Lung (tissue), 12 donors: ENCODE measurements around the gene CHST13. TPM values are rescaled to one million over a fixed set of nuclear protein-coding genes. Genes with fewer than 3 reads are reported as not detected.

Experiments
- ATAC-seq: fragments of 200-7000 bp; cut with Tn5 transposase; one replicate; pipeline ENCODE4 v1.9.1; 2020; ENCODE audit warnings: moderate number of reproducible peaks; ENCODE audit not compliant: insufficient read depth, low FRiP score
- DNase-seq, 3 donors: peaks; one replicate each; pipeline ENCODE4 v3.0.0-alpha.2; 2013 to 2017
- H3K27ac ChIP-seq, 2 donors: one replicate each; pipeline ENCODE4 v1.5.1; 2013; ENCODE audit warnings: mild to moderate bottlenecking in 2 of 2, moderate library complexity in 2 of 2, control low read depth in 1 of 2, inconsistent platforms in 1 of 2, low read depth in 1 of 2, low read length in 1 of 2
- H3K27me3 ChIP-seq, 3 donors: one replicate each; pipeline ENCODE4 v1.5.1; 2013; ENCODE audit warnings: low read length in 2 of 3; ENCODE audit not compliant: control insufficient read depth in 3 of 3, insufficient read depth in 3 of 3
- H3K36me3 ChIP-seq, 4 donors: one replicate each; pipeline ENCODE4 v1.5.1; 2013; ENCODE audit warnings: low read length in 4 of 4, mild to moderate bottlenecking in 1 of 4, moderate library complexity in 1 of 4; ENCODE audit not compliant: control insufficient read depth in 4 of 4, insufficient read depth in 4 of 4
- H3K4me1 ChIP-seq, 5 donors: one replicate each; pipeline ENCODE4 v1.5.1; 2013; ENCODE audit warnings: low read length in 5 of 5, mild to moderate bottlenecking in 2 of 5, moderate library complexity in 1 of 5; ENCODE audit not compliant: control insufficient read depth in 5 of 5, insufficient read depth in 5 of 5
- H3K4me3 ChIP-seq: one replicate; pipeline ENCODE4 v1.5.1; 2013; ENCODE audit warnings: mild to moderate bottlenecking, control low read depth, moderate library complexity
- H3K9ac ChIP-seq, 2 donors: one replicate each; pipeline ENCODE4 v1.5.1; 2013; ENCODE audit warnings: low read length in 2 of 2, control low read depth in 1 of 2; ENCODE audit not compliant: insufficient read depth in 1 of 2
- H3K9me3 ChIP-seq, 4 donors: one replicate each; pipeline ENCODE4 v1.5.1; 2013; ENCODE audit warnings: low read length in 3 of 4, mild to moderate bottlenecking in 1 of 4, moderate library complexity in 1 of 4; ENCODE audit not compliant: control insufficient read depth in 4 of 4, insufficient read depth in 3 of 4
- WGBS, 2 donors: extraction: QIAGEN DNeasy Blood & Tissue Kit; methylation state at CpG; one replicate each; pipeline ENCODE4 v1.1.7; 2013; 5-methylcytosine and 5-hydroxymethylcytosine counted together
- polyA plus RNA-seq, 2 donors: library from polyadenylated mRNA; stranded (reverse); fragments of 200-250 nt; gene quantifications; one replicate each; pipeline ENCODE4 v1.2.1, GENCODE V29; 2013
- total RNA-seq, 2 donors: library from RNA; depleted of rRNA in 1 of 2; stranded (reverse); fragments of >200 nt in 1 of 2; gene quantifications; one replicate each; pipeline ENCODE4 v1.2.1, GENCODE V29; 2014 to 2021
- TF ChIP-seq, protein P1 (sequence below): IDR thresholded peaks from 2 replicates; pipeline ENCODE4 v1.5.1; 2012; ENCODE audit warnings: mild to moderate bottlenecking; ENCODE audit errors: control extremely low read depth, extremely low read depth
- donor health status: control.
- donor health status: control.
- donor health status: Bipolar disorder and iron deficiency.
- donor health status: healthy.
- donor health status: DM: yes; HTN: yes; CAD: no.

Gene CHST13
- total and polyA plus RNA-seq, 4 donors, result 0.51 to 3.6 (median 1.7) TPM

DNA sequence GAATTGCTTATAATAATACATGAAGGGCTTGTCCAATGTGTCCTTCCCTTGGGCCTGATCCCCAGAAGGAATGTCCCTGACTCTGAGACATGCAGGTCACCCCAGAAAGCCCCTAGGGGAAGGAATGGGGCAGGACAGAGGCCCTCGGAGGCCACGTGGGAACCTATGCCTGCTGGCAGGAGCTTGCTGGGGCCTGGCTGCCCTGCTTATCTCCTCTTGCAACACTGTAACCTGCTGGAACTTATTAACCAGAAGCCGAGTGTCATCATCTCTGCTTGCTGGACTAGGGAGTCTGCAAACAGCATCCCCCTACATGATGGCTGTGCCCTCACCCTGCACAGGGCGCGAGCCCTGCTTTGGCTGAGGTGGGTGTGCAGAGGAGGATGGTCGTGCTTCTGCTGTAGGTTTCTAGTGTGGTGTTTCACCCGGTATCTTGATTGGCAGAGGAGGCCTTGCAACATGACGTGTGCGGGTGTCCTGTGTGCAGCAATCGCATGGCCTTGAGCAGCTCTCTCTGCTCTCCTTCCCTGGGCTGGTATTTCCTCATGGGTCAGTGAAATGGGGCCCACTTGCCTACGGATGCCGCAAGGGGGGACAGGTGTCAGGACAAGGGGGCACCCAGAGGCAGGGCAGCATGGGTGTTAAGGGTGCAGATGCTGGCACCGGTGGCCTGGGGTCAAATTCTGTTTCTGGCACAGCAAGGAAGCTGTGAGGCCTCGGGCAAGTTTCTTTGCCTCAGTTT, 5.0 kb downstream of the CHST13 start:
- Histone ChIP-seq H3K36me3 (no peaks in the 10 kb centered on the region), H3K27ac (no peak overlapping the region), H3K4me3 (no peak overlapping the region), H3K9ac (no peak overlapping the region), H3K9me3 (no peaks in the 10 kb centered on the region), H3K27me3 (peaks cover 0 to 17% (median 0%) of the 10 kb centered on the region in 3 donors), H3K4me1 (peaks cover 0 to 5% (median 0%) of the 10 kb centered on the region in 5 donors)
- WGBS, 2 donors, result 44 to 67% methylated on average over 14 of the region's 14 CpGs
- no peak for ATAC-seq
- DNase-seq, result peak in 2 of 3 donors; percentile 47 to 64
- TF ChIP-seq, protein P1, sequence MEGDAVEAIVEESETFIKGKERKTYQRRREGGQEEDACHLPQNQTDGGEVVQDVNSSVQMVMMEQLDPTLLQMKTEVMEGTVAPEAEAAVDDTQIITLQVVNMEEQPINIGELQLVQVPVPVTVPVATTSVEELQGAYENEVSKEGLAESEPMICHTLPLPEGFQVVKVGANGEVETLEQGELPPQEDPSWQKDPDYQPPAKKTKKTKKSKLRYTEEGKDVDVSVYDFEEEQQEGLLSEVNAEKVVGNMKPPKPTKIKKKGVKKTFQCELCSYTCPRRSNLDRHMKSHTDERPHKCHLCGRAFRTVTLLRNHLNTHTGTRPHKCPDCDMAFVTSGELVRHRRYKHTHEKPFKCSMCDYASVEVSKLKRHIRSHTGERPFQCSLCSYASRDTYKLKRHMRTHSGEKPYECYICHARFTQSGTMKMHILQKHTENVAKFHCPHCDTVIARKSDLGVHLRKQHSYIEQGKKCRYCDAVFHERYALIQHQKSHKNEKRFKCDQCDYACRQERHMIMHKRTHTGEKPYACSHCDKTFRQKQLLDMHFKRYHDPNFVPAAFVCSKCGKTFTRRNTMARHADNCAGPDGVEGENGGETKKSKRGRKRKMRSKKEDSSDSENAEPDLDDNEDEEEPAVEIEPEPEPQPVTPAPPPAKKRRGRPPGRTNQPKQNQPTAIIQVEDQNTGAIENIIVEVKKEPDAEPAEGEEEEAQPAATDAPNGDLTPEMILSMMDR, result no peak

DNA sequence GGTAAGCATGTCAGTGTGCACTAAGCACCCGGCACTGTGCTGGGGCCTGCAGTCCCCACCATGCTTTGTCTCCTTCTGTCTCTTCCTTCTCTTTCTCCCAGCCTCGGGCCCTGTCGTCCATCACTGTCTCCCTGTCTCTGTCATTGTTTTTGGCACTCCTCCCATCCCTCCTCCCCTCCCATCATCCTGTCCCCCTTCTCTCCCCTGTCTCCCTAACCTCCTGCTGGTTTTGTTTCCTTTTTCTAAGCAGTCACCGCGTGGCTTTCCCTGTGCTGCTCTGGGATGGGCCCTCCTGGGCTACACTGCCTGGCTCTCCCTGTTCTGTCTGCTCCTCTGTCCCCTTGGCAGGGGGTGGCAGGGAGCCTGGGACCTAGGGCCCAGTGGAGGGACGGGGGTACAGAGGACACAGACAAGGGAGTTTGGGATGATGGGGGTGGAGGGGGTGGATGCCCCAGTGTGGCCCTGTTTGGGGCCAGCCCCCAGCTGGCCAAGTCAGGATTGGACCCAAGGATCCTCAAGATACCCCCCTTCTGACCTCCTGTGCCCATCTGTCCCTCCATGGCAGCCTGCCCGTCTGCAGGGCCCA, 5.7 kb downstream of the CHST13 start:
- H3K36me3 ChIP-seq, result no peaks in the 10 kb centered on the region
- ATAC-seq (no peak), DNase-seq (no peak)
- WGBS, 2 donors, result 13 to 52% methylated on average over 7 of the region's 7 CpGs
- no peaks in the 10 kb centered on the region for H3K9me3 ChIP-seq
- peaks cover 0 to 13% (median 0%) of the 10 kb centered on the region in 3 donors for H3K27me3 ChIP-seq
- H3K9ac ChIP-seq, result no peak overlapping the region
- H3K27ac ChIP-seq, result no peak overlapping the region
- TF ChIP-seq, protein P1, result no peak
- peaks cover 0 to 4% (median 0%) of the 10 kb centered on the region in 5 donors for H3K4me1 ChIP-seq
- H3K4me3 ChIP-seq, result no peak overlapping the region

DNA sequence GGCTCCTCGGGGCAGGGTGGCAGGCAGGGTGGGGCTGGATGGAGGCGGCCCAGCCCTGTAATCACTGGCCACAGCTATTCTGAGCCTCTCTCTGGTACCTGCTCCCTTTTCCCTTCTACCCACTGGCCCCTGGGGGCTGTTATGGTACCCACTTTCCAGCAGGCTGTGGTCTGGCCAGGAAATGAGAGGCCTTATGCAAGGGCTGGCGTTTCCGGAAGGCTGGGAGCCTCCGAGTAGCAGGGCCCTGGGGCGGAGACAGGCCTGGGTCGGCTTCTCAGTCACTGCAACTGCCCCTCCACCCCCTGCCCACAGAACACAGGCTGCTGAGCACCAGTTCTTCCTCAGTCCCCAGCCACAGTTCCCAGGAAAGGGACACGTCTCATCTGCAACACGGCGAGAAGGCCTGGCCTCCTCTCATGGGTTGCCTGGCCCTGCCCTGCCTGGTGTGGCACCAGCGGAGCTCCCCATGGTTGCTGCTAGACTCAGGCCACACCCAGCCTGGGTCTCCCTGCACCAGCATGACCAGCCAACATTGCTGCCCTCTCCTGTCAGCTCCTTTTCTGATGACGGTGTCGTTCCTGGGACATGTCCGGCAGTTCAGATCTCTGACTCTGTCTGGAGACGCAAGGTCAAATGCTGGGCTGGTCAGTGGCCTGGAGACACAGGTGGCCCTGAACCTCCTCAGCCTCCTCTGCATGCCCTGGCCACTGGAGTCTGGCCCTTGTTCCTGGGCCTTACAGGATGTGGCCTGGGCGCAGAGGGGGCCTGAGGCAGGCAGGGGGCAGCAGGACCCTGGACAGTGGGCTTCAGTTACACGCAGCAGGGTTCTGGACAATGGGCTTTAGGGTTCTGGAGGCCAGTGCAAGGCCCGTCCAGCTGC, 6.5 kb downstream of the CHST13 start:
- DNase-seq (no peak), ATAC-seq (peak; percentile 63)
- no peaks in the 10 kb centered on the region for H3K9me3 ChIP-seq
- TF ChIP-seq, protein P1, result no peak
- H3K27me3 ChIP-seq, result peaks cover 0 to 8% (median 0%) of the 10 kb centered on the region in 3 donors
- 41 to 69% methylated on average over 18 of the region's 18 CpGs for whole genome bisulfite sequencing, 2 donors
- no peak overlapping the region for H3K4me3 ChIP-seq
- H3K4me1 ChIP-seq, result peaks cover 0 to 4% (median 0%) of the 10 kb centered on the region in 5 donors
- no peaks in the 10 kb centered on the region for H3K36me3 ChIP-seq
- H3K9ac ChIP-seq, result no peak overlapping the region
- H3K27ac ChIP-seq, result peak overlapping the region in 1 of 2 donors; percentile 54
